Ramos (cell line): ENCODE results near the gene LRRC1.

Experiments used
- in situ Hi-C: fragments of 300-500 bp; cut with MboI; formaldehyde crosslinking; loops from one replicate; pipeline ENCODE4 v1.14.3; 2022; ENCODE audit warnings: low sequenced_read_pairs; ENCODE audit not compliant: unreplicated experiment

LRRC1 gene

DNA sequence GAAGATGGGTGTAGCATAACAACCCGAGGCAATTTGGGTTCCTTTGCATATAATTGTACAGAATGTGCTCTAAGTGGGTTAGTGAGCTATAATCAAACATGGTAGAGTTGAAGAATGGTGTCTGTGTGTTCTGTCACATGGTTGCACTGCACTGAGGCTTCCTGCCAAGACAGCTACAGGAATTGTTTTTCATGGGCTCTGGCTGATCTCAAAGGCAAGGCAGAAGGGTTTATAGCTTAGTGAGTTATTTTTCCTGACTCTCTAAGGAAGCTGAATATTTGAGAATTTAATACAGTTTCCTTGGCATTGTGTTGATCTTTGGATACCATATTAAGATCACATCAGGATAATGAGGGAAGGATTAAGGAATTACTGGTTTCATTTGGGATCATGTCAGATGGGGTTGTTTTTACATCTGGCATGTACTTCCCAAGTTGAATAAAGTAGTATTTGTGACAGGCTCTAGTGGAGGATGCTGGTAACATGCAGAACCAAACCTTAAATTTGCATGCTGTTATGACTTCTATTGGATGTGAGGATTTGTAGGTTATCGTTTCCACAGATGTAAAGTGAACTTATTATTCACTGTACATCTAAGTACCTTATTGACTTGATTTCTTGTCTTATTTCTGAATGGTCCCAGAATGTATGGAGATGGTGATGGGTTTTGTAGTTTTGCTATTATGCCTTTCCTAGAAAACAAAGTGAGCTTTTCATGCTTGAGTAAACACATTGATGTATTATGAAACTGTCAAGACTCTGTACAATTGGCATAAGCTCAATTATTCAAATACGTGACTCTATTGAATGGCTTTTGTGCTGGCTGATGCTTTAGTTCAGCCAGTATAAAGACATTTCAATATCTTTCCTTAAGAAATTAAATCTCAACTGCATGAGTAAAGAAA, 43.3 kb downstream of the LRRC1 start:
- in situ Hi-C loops = no loop called here

DNA sequence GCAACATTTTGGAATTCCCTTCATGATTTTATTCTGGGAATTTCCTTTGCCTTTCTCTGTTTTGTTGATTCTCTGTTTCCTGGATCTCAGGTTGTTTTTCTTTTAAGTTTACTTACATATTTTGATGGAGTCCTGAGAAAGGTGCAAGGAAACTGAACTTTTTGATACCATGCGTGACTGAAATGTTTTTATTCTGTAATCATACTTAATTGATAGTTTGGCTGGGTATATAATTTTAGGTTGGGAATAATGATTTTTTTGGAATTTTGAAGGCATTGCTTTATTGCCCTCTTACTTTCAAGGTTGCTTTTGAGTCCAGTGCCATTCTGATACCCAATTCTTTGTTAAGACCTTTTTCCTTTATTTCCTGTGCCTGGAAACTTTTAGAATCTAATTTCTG, 45.2 kb downstream of the LRRC1 start:
- in situ Hi-C loops = no loop called here

GRCh38 chr6:53845280-53846195, 50.7 kb downstream of the LRRC1 start:
- in situ Hi-C loops = no loop called here

GRCh38 chr6:53846250-53846649, 51.4 kb downstream of the LRRC1 start:
- in situ Hi-C loops = no loop called here

GRCh38 chr6:53847796-53848314, 53.0 kb downstream of the LRRC1 start:
- in situ Hi-C loops = no loop called here

- in situ Hi-C loops = no loop called here
These were observed 55.7 kb downstream of the LRRC1 start for GRCh38 chr6:53850527-53850926.

GRCh38 chr6:53851561-53851960, 56.8 kb downstream of the LRRC1 start:
- in situ Hi-C loops = no loop called here

DNA sequence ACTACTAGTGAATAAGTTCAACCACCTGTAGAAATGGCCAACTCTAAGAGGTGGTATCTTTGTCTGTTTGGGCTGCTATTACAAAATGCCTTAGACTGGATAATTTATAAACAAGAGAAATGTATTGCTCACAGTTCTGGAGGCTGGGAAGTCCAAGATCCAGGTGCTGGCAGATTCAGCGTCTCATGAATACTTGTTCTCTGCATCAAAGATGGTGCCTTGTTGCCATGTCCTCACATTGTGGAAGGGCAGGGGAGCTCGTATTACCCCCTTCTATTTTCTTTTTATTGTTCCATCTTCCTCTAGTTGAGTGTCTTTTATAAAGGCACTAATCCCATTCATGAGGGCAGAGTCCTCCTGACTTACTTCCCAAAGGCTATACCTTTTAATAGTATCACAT, 58.0 kb downstream of the LRRC1 start:
- in situ Hi-C loops = no loop called here

- in situ Hi-C loops = no loop called here
These were observed 60.2 kb downstream of the LRRC1 start for GRCh38 chr6:53854843-53855567.

- in situ Hi-C loops = no loop called here
These were observed 61.1 kb downstream of the LRRC1 start for GRCh38 chr6:53855940-53856339.

- in situ Hi-C loops = no loop called here
These were observed 62.7 kb downstream of the LRRC1 start for GRCh38 chr6:53857318-53858094.

DNA sequence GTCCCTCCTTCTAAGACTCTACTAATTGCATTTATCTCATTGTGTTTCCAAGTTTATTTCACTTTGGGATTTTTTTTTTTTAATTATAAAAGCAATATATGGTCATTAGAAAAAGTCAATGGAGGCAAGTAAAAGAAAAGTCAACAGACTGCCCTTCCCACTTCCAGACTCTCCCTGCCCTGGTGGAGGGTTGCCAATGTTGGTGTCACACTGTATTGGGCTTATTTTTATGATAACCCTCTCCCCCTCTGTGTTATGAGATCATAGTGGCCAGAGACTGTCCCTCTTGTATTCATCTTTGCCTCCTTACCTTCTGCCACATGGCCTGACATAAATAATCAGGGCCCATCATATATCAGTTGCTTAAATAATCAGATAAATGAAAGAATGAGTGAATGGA, 63.4 kb downstream of the LRRC1 start:
- in situ Hi-C loops = no loop called here

GRCh38 chr6:53858913-53859312, 64.1 kb downstream of the LRRC1 start:
- in situ Hi-C loops = no loop called here

- in situ Hi-C loops = no loop called here
These were observed 65.7 kb downstream of the LRRC1 start for GRCh38 chr6:53860511-53860910.

DNA sequence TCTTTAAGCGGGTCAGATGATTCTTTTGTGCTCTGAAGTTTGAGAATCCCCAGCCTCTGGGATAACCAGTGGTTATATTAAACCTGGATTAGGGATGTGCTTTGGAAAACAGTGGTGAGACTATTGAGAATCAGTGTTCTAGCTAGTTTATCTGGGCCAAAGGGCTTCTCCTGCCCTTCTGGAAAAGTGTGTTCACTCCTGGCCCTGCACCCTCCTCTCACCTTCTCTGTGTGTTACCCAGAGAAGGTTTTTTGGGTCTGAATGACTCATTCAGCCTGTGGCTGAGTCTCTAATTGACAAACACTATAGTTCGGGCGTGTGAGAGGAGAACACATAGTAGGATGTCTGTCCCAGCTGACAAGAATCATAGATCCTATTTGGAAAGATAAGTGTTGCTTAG, 66.7 kb downstream of the LRRC1 start:
- in situ Hi-C loops = no loop called here

DNA sequence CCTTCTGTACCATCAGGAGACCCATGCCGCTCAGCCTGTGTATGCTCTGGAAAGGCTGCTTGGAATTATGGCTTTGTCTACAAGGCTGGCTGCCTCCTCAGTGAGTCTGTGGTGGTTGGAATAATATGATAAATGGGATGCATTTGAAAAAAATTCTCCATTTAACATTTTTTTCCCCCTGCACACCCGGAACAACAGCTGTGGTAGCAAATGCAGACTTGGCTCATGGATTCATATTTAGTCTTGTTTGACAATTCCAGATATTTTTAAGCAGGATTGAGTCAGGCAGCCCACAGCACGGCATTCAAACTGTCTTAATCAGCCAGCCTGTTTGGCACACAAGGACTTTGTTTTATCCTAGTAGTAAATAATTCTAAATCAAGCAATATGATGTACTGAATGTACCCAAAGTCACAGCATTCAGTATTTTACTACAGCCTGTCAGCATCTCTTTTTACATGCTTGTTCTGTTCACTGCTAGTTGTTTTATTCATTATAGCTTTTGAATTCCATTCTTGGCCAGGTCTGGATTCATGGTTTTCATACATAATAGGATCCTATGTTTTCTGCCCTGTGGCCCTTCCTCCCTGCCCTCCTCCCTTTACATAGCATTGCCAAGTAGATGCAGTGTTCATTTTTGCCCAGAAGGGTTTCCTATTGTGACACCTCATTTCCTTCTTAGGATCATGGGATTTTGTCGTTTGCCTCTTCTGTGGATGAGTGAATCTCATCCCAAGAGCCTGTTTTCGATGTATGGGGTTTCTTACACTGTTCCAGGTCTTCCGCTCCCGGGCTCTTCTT, 68.1 kb downstream of the LRRC1 start:
- in situ Hi-C loops = no loop called here

DNA sequence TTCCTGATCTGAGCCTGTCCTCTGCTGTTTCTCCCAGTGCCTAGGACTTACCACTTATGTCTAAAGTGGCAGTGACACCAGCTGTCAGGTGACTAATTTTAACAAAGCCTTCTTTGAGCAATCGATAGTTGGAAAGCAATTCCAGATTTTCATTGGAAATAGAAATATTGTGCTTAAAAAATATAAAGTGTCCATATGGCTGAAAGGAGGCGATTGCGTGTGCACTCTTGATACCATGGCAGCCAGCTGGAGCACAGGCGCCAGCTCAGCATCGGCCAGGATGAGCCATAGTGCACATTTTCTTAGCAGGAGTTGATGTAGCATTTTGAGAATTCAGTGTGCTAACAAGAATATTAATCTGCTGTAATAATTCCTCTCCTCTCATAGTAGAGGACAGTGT, 70.0 kb downstream of the LRRC1 start:
- in situ Hi-C loops = no loop called here

DNA sequence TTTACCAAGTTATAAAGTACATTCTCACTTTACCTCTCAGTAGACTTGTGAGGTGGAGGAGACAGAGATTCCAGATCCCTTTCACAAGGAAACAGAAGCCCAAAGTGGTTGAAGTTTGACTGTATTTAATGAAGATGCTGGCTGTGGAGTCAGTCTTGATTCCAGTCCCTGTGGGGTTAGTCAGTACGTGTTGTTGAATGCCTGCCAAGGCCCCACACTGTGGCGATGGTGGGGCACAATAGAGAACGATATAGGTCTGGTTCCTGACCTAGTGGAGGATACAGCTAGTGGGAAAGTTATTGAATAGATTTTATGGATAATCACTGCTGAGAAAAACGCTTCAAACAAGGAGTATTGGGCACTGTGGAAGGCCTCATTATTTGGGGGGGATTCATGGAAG, 71.4 kb downstream of the LRRC1 start:
- in situ Hi-C loops = no loop called here

DNA sequence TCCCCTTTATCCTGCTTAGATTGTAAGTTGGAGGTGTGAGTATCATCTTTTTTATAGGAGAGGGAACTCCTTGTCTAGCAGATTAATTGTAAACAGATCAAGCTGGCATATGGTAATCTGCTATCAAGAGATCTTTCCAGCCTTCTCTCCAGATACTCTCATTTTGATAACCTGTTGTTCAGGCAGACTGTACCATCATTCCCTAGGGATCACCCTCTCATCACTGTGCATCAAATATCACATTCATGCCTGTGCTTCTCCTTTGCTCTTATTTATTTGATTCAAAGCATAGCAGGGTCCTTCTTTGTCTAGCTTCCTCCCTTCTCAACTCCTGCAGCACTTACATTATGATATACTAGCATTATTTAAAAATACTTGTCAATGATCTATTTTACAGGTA, 73.8 kb downstream of the LRRC1 start:
- in situ Hi-C loops = no loop called here
